Measurements from ENCODE around the gene SCARB1.

SCARB1 gene

GRCh38 chr12:124866883-124867400 lies 3.3 kb upstream of the SCARB1 start:
- Histone ChIP-seq H3K36me3 (ENCODE audit: control insufficient read depth in 2 of 2, insufficient read depth in 1 of 2, low read length in 2 of 2) (peaks cover 0 to 1% of the 10 kb centered on the region in 2 experiments; a peak in 1 of 3 replicates), H3K4me1 (ENCODE audit: control insufficient read depth, insufficient read depth, low read length) (no peaks in the 10 kb centered on the region; the same call in 1 of the 2 replicates), H3K4me3 (ENCODE audit: low read depth, low read length) (no peak overlapping the region), H3K27ac (ENCODE audit: extremely low read depth, low read depth, low read length) (no peak overlapping the region), H3K9me3 (ENCODE audit: control insufficient read depth, insufficient read depth, low read depth, low read length) (no peaks in the 10 kb centered on the region)
- CTCF ChIA-PET = interaction anchor here (0.6 to 1.2 kb wide), 5 partner anchors 39 to 143 kb away, joined by 3 to 5 read pairs (median 4); no protein-coding TSS in a partner anchor
- no peak for TF ChIP-seq ZNF311 (tag by site-specific recombination; IDR thresholded peaks at IDR 0.05; ENCODE audit: borderline replicate concordance)
- TF ChIP-seq ZNF600 (tag by site-specific recombination; IDR thresholded peaks at IDR 0.05) = no peak
- TF ChIP-seq ZNF776 (tag by site-specific recombination; IDR thresholded peaks at IDR 0.05; ENCODE audit: borderline replicate concordance) = no peak
- no peak for TF ChIP-seq ZNF843 (tag by site-specific recombination; IDR thresholded peaks at IDR 0.05)
- no peak for TF ChIP-seq GLIS2 (tag by site-specific recombination; IDR thresholded peaks at IDR 0.05)
- no peak for TF ChIP-seq ZNF362 (tag by site-specific recombination; IDR thresholded peaks at IDR 0.05)
- no peak for TF ChIP-seq ZNF514 (tag by site-specific recombination; IDR thresholded peaks at IDR 0.05)
- no peak for TF ChIP-seq ZSCAN18 (tag by site-specific recombination; IDR thresholded peaks at IDR 0.05)
- TF ChIP-seq KLF17 (tag by site-specific recombination; IDR thresholded peaks at IDR 0.05) = no peak
- no peak for TF ChIP-seq ZNF146 (tag by site-specific recombination; IDR thresholded peaks at IDR 0.05)
- TF ChIP-seq ZNF280C (tag by site-specific recombination; IDR thresholded peaks at IDR 0.05) = no peak
- POLR2A ChIA-PET = no interaction called here

- Histone ChIP-seq H3K36me3 (ENCODE audit: control insufficient read depth in 2 of 2, insufficient read depth in 1 of 2, low read length in 2 of 2) (peaks cover 0 to 3% of the 10 kb centered on the region in 2 experiments; a peak in 1 of 3 replicates), H3K4me3 (ENCODE audit: low read depth, low read length) (no peak overlapping the region), H3K27ac (ENCODE audit: extremely low read depth, low read depth, low read length) (no peak overlapping the region), H3K4me1 (ENCODE audit: control insufficient read depth, insufficient read depth, low read length) (no peaks in the 10 kb centered on the region; the same call in 1 of the 2 replicates), H3K9me3 (ENCODE audit: control insufficient read depth, insufficient read depth, low read depth, low read length) (no peaks in the 10 kb centered on the region)
- ChIA-PET CTCF (interaction anchor here (0.7 to 1.2 kb wide), 4 partner anchors 39 to 142 kb away, joined by 3 to 5 read pairs (median 4); no protein-coding TSS in a partner anchor), POLR2A (no interaction called here)
- TF ChIP-seq ZNF16 (tag by site-specific recombination; IDR thresholded peaks at IDR 0.05; ENCODE audit: low read depth) = peak; percentile 53; the same call in 1 of the 2 replicates
- TF ChIP-seq ZNF596 (tag by site-specific recombination; IDR thresholded peaks at IDR 0.05) = no peak
- TF ChIP-seq ZNF677 (tag by site-specific recombination; IDR thresholded peaks at IDR 0.05) = peak; percentile 58; the same call in 1 of the 2 replicates
These were observed 2.7 kb upstream of the SCARB1 start for GRCh38 chr12:124866195-124866882.

GRCh38 chr12:124865728-124866127 lies 2.1 kb upstream of the SCARB1 start:
- H3K4me1 ChIP-seq (ENCODE audit: control insufficient read depth, insufficient read depth, low read length) = no peaks in the 10 kb centered on the region; the same call in none of the 2 replicates
- TF ChIP-seq ZNF530 (tag by site-specific recombination; IDR thresholded peaks at IDR 0.05; ENCODE audit: low read depth) = no peak
- TF ChIP-seq ZSCAN16 (tag by site-specific recombination; IDR thresholded peaks at IDR 0.05) = peak; percentile 35; the same call in 1 of the 2 replicates
- no peaks in the 10 kb centered on the region for H3K9me3 ChIP-seq (ENCODE audit: control insufficient read depth, insufficient read depth, low read depth, low read length)
- peaks cover 0 to 3% of the 10 kb centered on the region in 2 experiments; a peak in 1 of 3 replicates for H3K36me3 ChIP-seq (ENCODE audit: control insufficient read depth in 2 of 2, insufficient read depth in 1 of 2, low read length in 2 of 2)
- no peak overlapping the region for H3K27ac ChIP-seq (ENCODE audit: extremely low read depth, low read depth, low read length)
- POLR2A ChIA-PET = no interaction called here
- CTCF ChIA-PET = interaction anchor here (0.9 to 1.2 kb wide), 2 partner anchors 40 to 75 kb away, joined by 3 to 5 read pairs; no protein-coding TSS in a partner anchor
- no peak overlapping the region for H3K4me3 ChIP-seq (ENCODE audit: low read depth, low read length)
